Stimulated activated CD4-positive, alpha-beta T cell treated with anti-CD3 and anti-CD28 coated beads, Interleukin-4, amount 100 ng/mL, for 4 hours (primary cell): ENCODE results near the gene CD83.

Experiments used
- DNase-seq, 2 experiments: peaks; one replicate each; pipeline ENCODE4 v3.0.0-alpha.2; 2020

The CD83 gene

GRCh38 chr6:14127611-14128010 lies 10.0 kb downstream of the CD83 start:
- DNase-seq: no peak

- DNase-seq: no peak
Measured at GRCh38 chr6:14128012-14128411, 10.4 kb downstream of the CD83 start.

- no peak for DNase-seq
Measured at GRCh38 chr6:14128746-14129145, 11.2 kb downstream of the CD83 start.

- DNase-seq: no peak
Measured at GRCh38 chr6:14129575-14129974, 12.0 kb downstream of the CD83 start.

- DNase-seq: no peak
Measured at GRCh38 chr6:14130435-14131075, 13.0 kb downstream of the CD83 start.

GRCh38 chr6:14131579-14131978 lies 14.0 kb downstream of the CD83 start:
- no peak for DNase-seq

GRCh38 chr6:14132244-14132920 lies 14.8 kb downstream of the CD83 start:
- no peak for DNase-seq

- DNase-seq: no peak
Measured at GRCh38 chr6:14132921-14133275, 15.3 kb downstream of the CD83 start.

GRCh38 chr6:14134211-14134910 lies 16.8 kb downstream of the CD83 start:
- no peak for DNase-seq

- no peak for DNase-seq
Measured at GRCh38 chr6:14135893-14136539, 18.4 kb downstream of the CD83 start.

GRCh38 chr6:14138701-14139215 lies 21.2 kb downstream of the CD83 start:
- DNase-seq: no peak

GRCh38 chr6:14141351-14142062 lies 23.9 kb downstream of the CD83 start:
- no peak for DNase-seq

GRCh38 chr6:14142063-14142450 lies 24.5 kb downstream of the CD83 start:
- no peak for DNase-seq

- DNase-seq: no peak
Measured at GRCh38 chr6:14142511-14143223, 25.1 kb downstream of the CD83 start.

GRCh38 chr6:14143305-14143704 lies 25.7 kb downstream of the CD83 start:
- no peak for DNase-seq

GRCh38 chr6:14144678-14145113 lies 27.1 kb downstream of the CD83 start:
- DNase-seq: peak; percentile 62 to 71

GRCh38 chr6:14146506-14147096 lies 29.0 kb downstream of the CD83 start:
- DNase-seq: no peak

GRCh38 chr6:14147891-14148290 lies 30.3 kb downstream of the CD83 start:
- DNase-seq: no peak

- no peak for DNase-seq
Measured at GRCh38 chr6:14148471-14148870, 30.9 kb downstream of the CD83 start.

GRCh38 chr6:14149053-14149738 lies 31.6 kb downstream of the CD83 start:
- no peak for DNase-seq

GRCh38 chr6:14149739-14150130 lies 32.2 kb downstream of the CD83 start:
- no peak for DNase-seq
